Placental pericyte (primary cell): ENCODE results near the gene ARPC1A. TPM values are rescaled to one million over a fixed set of nuclear protein-coding genes. Genes with fewer than 3 reads are reported as not detected.

Experiments
- total RNA-seq: library from RNA; depleted of rRNA; stranded (reverse); fragments of >200 nt; gene quantifications from 2 replicates; pipeline ENCODE4 v1.2.3, GENCODE V29; 2012

ARPC1A gene
- 209 and 273 TPM in 2 replicates for total RNA-seq

DNA sequence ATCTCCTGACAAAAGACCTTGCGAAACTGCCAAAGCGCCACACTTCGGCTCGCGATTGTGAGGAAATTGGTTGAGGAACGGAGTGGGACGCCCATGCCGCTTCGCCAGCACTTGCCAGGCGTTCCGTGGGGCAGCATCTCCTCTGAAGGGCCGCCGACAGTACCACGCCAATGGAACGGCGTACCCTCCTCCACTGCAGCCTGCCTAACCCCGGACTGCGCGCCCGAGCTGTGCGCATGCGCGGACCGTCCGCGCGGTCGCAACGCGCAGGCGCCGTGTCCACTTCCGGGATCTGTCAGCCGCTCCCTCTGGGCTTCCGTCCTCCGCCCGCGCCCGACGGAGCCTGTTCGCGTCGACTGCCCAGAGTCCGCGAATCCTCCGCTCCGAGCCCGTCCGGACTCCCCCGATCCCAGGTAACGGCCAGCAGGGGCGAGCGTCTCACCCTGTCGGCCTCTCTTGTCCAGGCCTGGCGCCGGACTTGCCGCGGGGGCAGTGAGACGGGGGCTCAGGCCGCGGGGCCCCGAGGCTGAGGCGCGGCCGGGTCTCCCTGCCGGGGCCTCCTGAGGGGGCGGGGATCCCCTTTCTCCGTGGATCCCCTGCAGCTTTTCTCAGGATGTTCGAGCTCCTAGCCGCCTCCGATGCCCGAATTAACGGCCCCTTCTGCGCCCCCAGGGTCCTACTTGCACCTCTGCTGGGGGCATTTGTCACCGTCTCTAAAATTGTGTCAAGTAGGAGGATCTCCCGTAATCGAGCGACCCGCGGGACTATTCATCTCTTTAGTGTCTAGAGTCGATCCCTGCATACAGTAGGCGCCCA is at the start of gene ARPC1A:
ARPC1A (plus strand) TSS at position 307 of the 816 bp plus-strand sequence. CDS start 7,456 bp downstream, outside the sequence.

DNA sequence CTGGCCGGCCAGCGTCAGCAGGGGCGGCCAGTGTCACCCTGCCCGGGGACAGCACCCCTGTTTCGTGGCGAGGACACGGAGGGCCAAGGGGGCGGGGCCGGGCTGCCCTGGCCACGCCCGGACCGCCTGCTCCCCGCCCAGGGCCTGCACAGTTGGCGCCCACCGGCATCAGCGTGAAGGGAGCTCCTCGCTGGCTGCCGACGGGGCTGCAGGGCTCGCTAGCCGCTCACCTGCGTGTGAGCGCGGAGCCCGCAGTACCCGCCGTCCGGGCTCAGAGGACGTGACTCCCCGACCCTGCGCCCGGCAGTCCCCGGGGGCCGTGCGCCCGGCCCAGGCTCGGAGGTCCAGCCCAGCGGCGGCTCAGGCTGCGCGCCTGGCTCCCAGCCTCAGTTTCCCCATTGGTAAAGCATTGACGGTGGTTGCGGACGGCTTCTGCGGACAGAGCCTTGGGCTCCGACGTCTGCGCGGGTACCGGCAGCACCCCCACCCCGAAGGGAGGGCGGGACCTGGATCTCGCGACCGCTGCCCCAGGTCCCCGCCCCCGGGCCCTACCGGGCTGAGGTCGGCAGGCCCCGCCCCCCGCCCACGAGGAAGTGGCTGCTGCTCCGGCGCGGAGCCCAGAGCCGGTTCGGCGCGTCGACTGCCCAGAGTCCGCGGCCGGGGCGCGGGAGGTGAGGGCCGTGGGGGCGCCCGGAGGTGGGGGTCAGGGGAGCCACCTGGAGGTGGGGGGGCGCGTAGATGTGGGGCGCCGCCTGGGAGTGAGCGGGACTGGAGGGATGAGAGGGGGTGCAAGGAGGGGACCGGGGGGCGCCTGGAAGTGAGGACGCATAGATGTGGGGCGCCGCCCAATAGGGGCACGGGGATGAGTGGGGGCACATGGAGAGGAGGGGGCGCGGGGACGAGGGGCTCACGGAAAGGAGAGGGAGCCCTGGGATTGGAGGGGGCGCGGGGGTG is 48.7 kb downstream of the ARPC1A start, which contains the start of gene ARPC1B:
ARPC1B (plus strand) TSS at position 620 of the 954 bp plus-strand sequence. CDS start 10,985 bp downstream, outside the sequence.

DNA sequence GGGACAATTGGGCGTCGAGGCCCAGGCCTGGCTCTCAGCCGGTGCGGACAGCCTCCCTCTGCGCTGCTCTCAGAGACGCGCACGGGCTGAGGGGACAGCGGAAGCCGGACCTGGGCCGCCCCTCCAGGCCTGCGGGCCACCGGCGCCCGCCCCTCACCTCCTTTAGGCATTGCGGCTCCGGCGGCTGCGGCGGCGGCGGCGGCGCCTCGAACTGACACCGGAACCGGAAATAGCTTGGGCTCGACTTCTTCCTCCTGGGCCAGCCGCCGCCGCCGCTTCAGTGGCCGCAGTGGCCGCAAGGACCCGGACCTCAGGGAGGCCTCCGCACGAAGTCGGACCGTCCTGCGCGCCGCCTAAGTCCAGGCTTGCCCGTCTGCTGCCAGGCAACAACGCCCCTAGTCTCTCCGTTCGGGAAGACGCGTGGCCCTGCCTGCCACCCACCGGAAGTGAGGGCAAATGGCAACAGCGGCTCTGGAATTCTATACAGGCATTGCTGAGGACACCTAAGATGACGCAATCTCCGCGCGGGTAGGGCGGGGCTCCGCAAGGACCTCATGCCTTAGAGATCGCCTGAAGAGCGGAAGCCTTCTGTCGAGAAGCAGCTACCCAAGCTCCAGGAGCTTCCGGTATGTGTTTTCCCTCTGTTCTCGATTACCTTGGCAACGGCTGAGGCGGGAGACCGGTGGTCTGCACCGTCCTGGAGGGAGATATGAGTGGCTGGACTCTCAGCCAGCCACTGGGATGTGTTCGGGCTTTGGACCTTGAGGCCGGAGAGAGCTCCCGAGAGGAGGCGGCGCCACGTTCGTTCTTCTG is 82.9 kb downstream of the ARPC1A start, which contains the start of the genes BUD31 and PDAP1:
BUD31 (plus strand) TSS at position 591 of the 813 bp plus-strand sequence. CDS start 2,124 bp downstream, outside the sequence.
PDAP1 (minus strand) TSS at position 219 of the 813 bp plus-strand sequence; CDS start at position 170, 49 bp downstream.

Other genes starting within 250 kb of the ARPC1A start
- gene SMURF1, start 181.8 kb upstream of the ARPC1A start, total RNA-seq: 28.4 and 64.7 TPM in 2 replicates
- gene KPNA7, start 117.8 kb upstream of the ARPC1A start, total RNA-seq: not detected in 2 replicates
- 0.43 TPM in 1 of 2 replicates, not detected in the other for gene MYH16, start 53.1 kb upstream of the ARPC1A start, total RNA-seq
- 399 and 536 TPM in 2 replicates for gene ARPC1B, start 48.8 kb downstream of the ARPC1A start, total RNA-seq
- gene PDAP1, start 82.7 kb downstream of the ARPC1A start, total RNA-seq: 42.1 and 74.0 TPM in 2 replicates
- gene BUD31, start 83.1 kb downstream of the ARPC1A start, total RNA-seq: 87.6 and 133 TPM in 2 replicates
- gene PTCD1, start 112.9 kb downstream of the ARPC1A start, total RNA-seq: 4.8 and 8.4 TPM in 2 replicates
- gene CPSF4, start 113.0 kb downstream of the ARPC1A start, total RNA-seq: 33.4 and 39.6 TPM in 2 replicates
- gene ATP5MF, start 140.3 kb downstream of the ARPC1A start, total RNA-seq: 99.8 and 214 TPM in 2 replicates
- gene ZNF789, start 147.0 kb downstream of the ARPC1A start, total RNA-seq: 4.4 and 9.7 TPM in 2 replicates
- gene ZNF394, start 174.4 kb downstream of the ARPC1A start, total RNA-seq: 28.2 and 31.9 TPM in 2 replicates
- 16.0 and 16.9 TPM in 2 replicates for gene ZKSCAN5, start 178.8 kb downstream of the ARPC1A start, total RNA-seq
- gene FAM200A, start 226.2 kb downstream of the ARPC1A start, total RNA-seq: 3.9 and 5.7 TPM in 2 replicates
- 65.9 and 85.3 TPM in 2 replicates for gene ZNF655, start 232.7 kb downstream of the ARPC1A start, total RNA-seq